Measurements from ENCODE around the gene STAB2. TPM values are rescaled to one million over a fixed set of nuclear protein-coding genes. Genes with fewer than 3 reads are reported as not detected.

Gene STAB2
- total RNA-seq, 1 donor from 2014 or later, result 0.03 TPM

DNA sequence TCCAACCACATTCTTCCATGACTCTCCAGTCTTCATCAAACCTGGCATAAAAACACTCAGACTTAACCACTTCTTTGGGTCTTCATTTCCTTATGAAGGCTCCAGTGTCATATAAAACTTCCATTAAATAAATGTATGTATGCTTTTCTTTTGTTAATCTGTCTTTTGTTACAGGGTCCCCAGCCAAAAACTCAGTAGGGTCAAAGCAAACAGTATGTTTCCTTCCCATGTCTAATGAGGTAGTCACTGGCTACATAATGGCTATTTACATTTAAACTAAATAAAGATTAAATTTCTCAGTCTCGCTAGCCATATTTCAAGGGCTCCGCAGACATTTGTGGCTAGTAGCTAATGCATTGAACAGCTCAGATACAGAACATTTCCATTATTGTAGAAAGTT lies 40.1 kb upstream of the STAB2 start:
- Histone ChIP-seq H3K4me1 (no peaks in the 10 kb centered on the region), H3K27me3 (ENCODE audit: low read depth) (peaks cover 31% of the 10 kb centered on the region), H3K36me3 (no peaks in the 10 kb centered on the region), H3K27ac (replicated peaks) (no peak overlapping the region), H3K4me3 (no peak overlapping the region), H3K9me3 (replicated peaks) (no peaks in the 10 kb centered on the region)
- intact Hi-C loops (cut with micrococcal nuclease), result loop anchor here (5.0 kb wide), 1 partner anchor 595 kb away; no protein-coding TSS in a partner anchor
- TF ChIP-seq, protein P1, sequence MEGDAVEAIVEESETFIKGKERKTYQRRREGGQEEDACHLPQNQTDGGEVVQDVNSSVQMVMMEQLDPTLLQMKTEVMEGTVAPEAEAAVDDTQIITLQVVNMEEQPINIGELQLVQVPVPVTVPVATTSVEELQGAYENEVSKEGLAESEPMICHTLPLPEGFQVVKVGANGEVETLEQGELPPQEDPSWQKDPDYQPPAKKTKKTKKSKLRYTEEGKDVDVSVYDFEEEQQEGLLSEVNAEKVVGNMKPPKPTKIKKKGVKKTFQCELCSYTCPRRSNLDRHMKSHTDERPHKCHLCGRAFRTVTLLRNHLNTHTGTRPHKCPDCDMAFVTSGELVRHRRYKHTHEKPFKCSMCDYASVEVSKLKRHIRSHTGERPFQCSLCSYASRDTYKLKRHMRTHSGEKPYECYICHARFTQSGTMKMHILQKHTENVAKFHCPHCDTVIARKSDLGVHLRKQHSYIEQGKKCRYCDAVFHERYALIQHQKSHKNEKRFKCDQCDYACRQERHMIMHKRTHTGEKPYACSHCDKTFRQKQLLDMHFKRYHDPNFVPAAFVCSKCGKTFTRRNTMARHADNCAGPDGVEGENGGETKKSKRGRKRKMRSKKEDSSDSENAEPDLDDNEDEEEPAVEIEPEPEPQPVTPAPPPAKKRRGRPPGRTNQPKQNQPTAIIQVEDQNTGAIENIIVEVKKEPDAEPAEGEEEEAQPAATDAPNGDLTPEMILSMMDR (IDR thresholded peaks at IDR 0.05; ENCODE audit: borderline replicate concordance), result no peak
- no peak for DNase-seq

DNA sequence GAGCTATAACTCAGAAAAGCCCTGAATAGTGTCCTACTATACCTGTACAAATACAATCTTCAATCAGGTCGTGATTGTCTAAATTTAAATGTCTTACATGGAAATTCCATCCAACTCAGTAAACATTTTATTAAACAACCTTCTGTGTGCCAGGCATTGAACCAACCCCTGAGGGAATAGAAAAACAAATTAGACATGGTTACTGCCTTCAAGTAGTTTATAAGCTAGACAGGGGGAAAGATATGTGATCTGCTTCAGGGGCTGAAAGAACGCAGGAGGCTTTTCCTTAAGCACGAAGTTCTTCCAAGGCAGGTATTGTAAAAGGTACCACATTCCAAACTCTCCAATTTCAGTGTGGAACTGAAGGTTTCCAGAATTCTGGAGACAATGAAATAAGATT lies 39.7 kb upstream of the STAB2 start:
- TF ChIP-seq, protein P1 (IDR thresholded peaks at IDR 0.05; ENCODE audit: borderline replicate concordance), result no peak
- no peaks in the 10 kb centered on the region for H3K36me3 ChIP-seq
- intact Hi-C loops (cut with micrococcal nuclease), result loop anchor here (5.0 kb wide), 1 partner anchor 595 kb away; no protein-coding TSS in a partner anchor
- no peaks in the 10 kb centered on the region for H3K9me3 ChIP-seq (replicated peaks)
- no peak overlapping the region for H3K27ac ChIP-seq (replicated peaks)
- no peak for DNase-seq
- no peak overlapping the region for H3K4me3 ChIP-seq
- H3K27me3 ChIP-seq (ENCODE audit: low read depth), result peaks cover 34% of the 10 kb centered on the region
- no peaks in the 10 kb centered on the region for H3K4me1 ChIP-seq

DNA sequence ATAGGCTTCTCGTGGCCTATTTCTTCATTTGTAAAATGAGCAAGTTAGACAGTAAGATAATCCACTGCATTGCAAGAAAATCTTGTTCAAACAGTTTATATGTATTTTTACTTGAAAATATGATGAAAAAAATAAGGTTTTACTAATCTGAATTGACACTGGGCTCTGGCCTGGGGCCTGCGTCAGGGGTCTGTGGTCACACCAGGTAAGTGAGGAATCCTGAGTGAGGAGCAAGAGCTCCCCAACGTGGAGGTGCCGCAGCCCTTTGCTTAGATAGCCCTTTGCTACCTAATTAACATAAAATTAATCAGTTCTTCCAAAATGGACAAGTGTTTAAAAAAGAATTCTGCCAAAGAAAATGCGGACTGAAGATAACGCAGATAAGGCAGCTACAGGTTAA lies 39.1 kb upstream of the STAB2 start:
- no peak for DNase-seq
- Histone ChIP-seq H3K4me3 (no peak overlapping the region), H3K27ac (replicated peaks) (no peak overlapping the region), H3K4me1 (no peaks in the 10 kb centered on the region), H3K9me3 (replicated peaks) (no peaks in the 10 kb centered on the region), H3K27me3 (ENCODE audit: low read depth) (peaks cover 38% of the 10 kb centered on the region), H3K36me3 (no peaks in the 10 kb centered on the region)
- TF ChIP-seq, protein P1 (IDR thresholded peaks at IDR 0.05; ENCODE audit: borderline replicate concordance), result no peak
- intact Hi-C loops (cut with micrococcal nuclease), result loop anchor here (5.0 kb wide), 1 partner anchor 596 kb away; no protein-coding TSS in a partner anchor

DNA sequence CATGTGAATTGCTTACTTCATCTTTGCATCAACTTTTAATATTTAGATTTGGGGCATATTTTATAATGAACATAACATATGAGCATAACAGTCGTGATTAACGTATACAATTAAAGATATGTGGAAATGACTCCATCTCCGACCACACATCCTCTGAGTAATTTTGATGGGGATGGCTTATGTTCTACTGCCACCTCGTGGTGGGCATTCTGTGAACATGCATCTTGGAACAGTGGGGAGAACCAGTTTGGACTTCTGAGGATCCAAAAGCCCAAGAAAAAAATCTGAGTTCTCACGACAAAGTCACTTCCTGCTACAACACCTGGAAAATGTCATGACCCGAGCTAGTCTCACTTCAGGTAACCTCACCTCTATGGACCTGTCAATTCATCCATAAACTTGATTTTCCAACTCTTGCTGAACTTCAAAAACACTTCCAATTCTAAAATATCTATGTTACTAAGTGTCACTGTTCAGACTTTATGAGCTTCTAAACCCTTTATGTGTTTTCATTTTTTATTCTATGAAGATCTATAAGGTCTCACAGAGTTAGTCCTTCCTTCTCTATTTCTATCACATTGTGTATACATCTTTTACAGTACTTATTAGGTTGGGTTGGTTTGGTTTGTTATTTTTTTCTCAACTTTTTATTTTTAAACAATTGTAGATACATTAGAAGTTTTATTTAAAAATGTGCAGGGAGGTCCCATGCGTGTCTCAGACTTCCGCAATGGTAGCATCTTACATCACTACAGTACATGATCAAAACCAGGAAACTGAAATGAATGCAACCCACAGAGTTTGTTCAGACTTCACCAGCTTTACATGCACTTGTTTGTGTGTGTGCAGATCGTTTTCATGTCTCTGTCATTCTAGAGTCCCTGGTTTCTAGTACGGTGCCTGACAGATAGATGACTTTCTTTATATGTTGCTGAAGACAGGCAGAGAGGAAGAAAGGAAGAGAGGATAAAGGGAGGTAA lies 38.2 kb upstream of the STAB2 start:
- intact Hi-C loops (cut with micrococcal nuclease), result loop anchor here (5.0 kb wide), 1 partner anchor 597 kb away; no protein-coding TSS in a partner anchor
- no peaks in the 10 kb centered on the region for H3K4me1 ChIP-seq

DNA sequence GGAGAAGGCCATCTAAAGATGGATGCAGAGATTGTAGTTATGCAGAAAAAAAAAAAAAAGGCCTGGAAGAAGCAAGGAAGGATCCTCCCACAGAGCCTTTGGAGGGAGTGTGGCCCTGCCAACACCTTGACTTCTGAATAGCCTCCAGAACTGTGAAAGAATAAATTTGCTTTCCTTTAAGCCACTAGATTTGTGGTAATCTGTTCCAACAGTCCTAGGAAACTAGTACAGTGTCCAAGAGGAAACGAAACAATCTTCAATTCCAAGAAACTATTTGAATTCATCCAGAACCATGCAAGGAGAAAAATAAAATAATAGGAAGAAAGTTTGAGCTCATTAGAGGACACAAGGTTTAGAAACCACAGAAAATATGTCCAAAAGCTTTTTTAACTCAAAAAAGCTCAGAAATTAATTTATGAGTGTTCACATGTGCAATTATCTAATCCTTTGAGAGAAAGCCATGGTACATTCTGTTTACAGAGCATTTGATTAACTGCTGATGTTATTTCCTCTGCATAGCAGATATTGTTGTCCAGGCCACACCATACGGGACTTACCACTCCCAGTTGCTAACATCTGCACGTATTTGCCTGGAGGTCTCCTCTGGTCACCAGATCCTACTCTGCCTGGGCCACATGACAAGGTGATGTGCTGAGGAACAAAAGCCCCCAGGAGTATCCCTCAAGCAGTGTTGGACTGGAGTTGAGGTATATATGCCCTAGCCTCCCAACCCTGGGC lies 30.0 kb upstream of the STAB2 start:
- peaks cover 10% of the 10 kb centered on the region for H3K27me3 ChIP-seq (ENCODE audit: low read depth)
- intact Hi-C loops (cut with micrococcal nuclease), result no loop called here
- no peaks in the 10 kb centered on the region for H3K4me1 ChIP-seq
- TF ChIP-seq, protein P1 (IDR thresholded peaks at IDR 0.05; ENCODE audit: borderline replicate concordance), result no peak
- DNase-seq, result no peak
- peak overlapping the region; percentile 49 for H3K27ac ChIP-seq (replicated peaks)
- no peaks in the 10 kb centered on the region for H3K36me3 ChIP-seq
- no peaks in the 10 kb centered on the region for H3K9me3 ChIP-seq (replicated peaks)
- H3K4me3 ChIP-seq, result no peak overlapping the region

More for the DNA sequence above, 38.2 kb upstream of the STAB2 start:
- no peak overlapping the region for H3K27ac ChIP-seq (replicated peaks)
- TF ChIP-seq, protein P1 (IDR thresholded peaks at IDR 0.05; ENCODE audit: borderline replicate concordance), result peak; percentile 83
- no peak overlapping the region for H3K4me3 ChIP-seq
- DNase-seq, result peak; percentile 42
- no peaks in the 10 kb centered on the region for H3K36me3 ChIP-seq
- peaks cover 41% of the 10 kb centered on the region for H3K27me3 ChIP-seq (ENCODE audit: low read depth)
- no peaks in the 10 kb centered on the region for H3K9me3 ChIP-seq (replicated peaks)
